ENCODE results near the gene TNFRSF18. TPM values are rescaled to one million over a fixed set of nuclear protein-coding genes. Genes with fewer than 3 reads are reported as not detected.

TNFRSF18 gene
- total RNA-seq, 1 donor from 2014 or later = 1.2 TPM

- no peak overlapping the region for H3K27ac Mint-ChIP-seq
- no peak for TF ChIP-seq CTCF (IDR thresholded peaks at IDR 0.05; ENCODE audit: unreplicated experiment)
- H3K27me3 Mint-ChIP-seq (ENCODE audit: low read depth) = peaks cover 8% of the 10 kb centered on the region
- H3K36me3 Mint-ChIP-seq = no peaks in the 10 kb centered on the region
- H3K9me3 Mint-ChIP-seq = no peaks in the 10 kb centered on the region
- no peak overlapping the region for H3K4me3 Mint-ChIP-seq
- H3K4me1 Mint-ChIP-seq = peaks cover 2% of the 10 kb centered on the region
- no peak for DNase-seq (ENCODE audit: low spot score in 2 of 2, unreplicated experiment in 2 of 2)
Observed at GRCh38 chr1:1242461-1243265, 36.3 kb upstream of the TNFRSF18 start.

GRCh38 chr1:1241588-1242219 lies 35.3 kb upstream of the TNFRSF18 start:
- no peaks in the 10 kb centered on the region for H3K9me3 Mint-ChIP-seq
- H3K27ac Mint-ChIP-seq = no peak overlapping the region
- TF ChIP-seq CTCF (IDR thresholded peaks at IDR 0.05; ENCODE audit: unreplicated experiment) = no peak
- peaks cover 2% of the 10 kb centered on the region for H3K27me3 Mint-ChIP-seq (ENCODE audit: low read depth)
- DNase-seq (ENCODE audit: low spot score in 2 of 2, unreplicated experiment in 2 of 2) = no peak
- no peaks in the 10 kb centered on the region for H3K36me3 Mint-ChIP-seq
- H3K4me1 Mint-ChIP-seq = peaks cover 5% of the 10 kb centered on the region
- H3K4me3 Mint-ChIP-seq = no peak overlapping the region

- Mint-ChIP-seq H3K4me3 (no peak overlapping the region), H3K36me3 (no peaks in the 10 kb centered on the region), H3K27me3 (ENCODE audit: low read depth) (peaks cover 2% of the 10 kb centered on the region), H3K9me3 (no peaks in the 10 kb centered on the region), H3K27ac (no peak overlapping the region), H3K4me1 (peaks cover 5% of the 10 kb centered on the region)
- no peak for TF ChIP-seq CTCF (IDR thresholded peaks at IDR 0.05; ENCODE audit: unreplicated experiment)
- DNase-seq (ENCODE audit: low spot score in 2 of 2, unreplicated experiment in 2 of 2) = no peak
Observed at GRCh38 chr1:1240822-1241587, 34.6 kb upstream of the TNFRSF18 start.

- Mint-ChIP-seq H3K4me3 (no peak overlapping the region), H3K27me3 (ENCODE audit: low read depth) (no peaks in the 10 kb centered on the region), H3K27ac (no peak overlapping the region), H3K36me3 (no peaks in the 10 kb centered on the region), H3K4me1 (peaks cover 5% of the 10 kb centered on the region), H3K9me3 (no peaks in the 10 kb centered on the region)
- TF ChIP-seq CTCF (IDR thresholded peaks at IDR 0.05; ENCODE audit: unreplicated experiment) = no peak
- DNase-seq (ENCODE audit: low spot score in 2 of 2, unreplicated experiment in 2 of 2) = no peak
Observed at GRCh38 chr1:1240348-1240732, 33.9 kb upstream of the TNFRSF18 start.

GRCh38 chr1:1239614-1240347 lies 33.4 kb upstream of the TNFRSF18 start:
- no peaks in the 10 kb centered on the region for H3K27me3 Mint-ChIP-seq (ENCODE audit: low read depth)
- no peak overlapping the region for H3K4me3 Mint-ChIP-seq
- no peak for DNase-seq (ENCODE audit: low spot score in 2 of 2, unreplicated experiment in 2 of 2)

More at GRCh38 chr1:1239614-1240347, 33.4 kb upstream of the TNFRSF18 start:
- H3K27ac Mint-ChIP-seq = no peak overlapping the region
- peaks cover 2% of the 10 kb centered on the region for H3K36me3 Mint-ChIP-seq
- peaks cover 5% of the 10 kb centered on the region for H3K4me1 Mint-ChIP-seq
- TF ChIP-seq CTCF (IDR thresholded peaks at IDR 0.05; ENCODE audit: unreplicated experiment) = no peak
- H3K9me3 Mint-ChIP-seq = no peaks in the 10 kb centered on the region

Data from mesothelial cell of epicardium (in vitro differentiated cells).